Mammary epithelial cell (primary cell): ENCODE results near the gene TANK.

ENCODE experiments used
- EZH2 ChIP-seq: IDR thresholded peaks from 2 replicates; pipeline ENCODE4 v1.6.1; 2012; ENCODE audit warnings: low read length, inconsistent platforms, borderline replicate concordance
- TF ChIP-seq, protein P1 (sequence below), 2 donors: IDR thresholded peaks in 1 of 2; conservative IDR thresholded peaks in 1 of 2; 2 replicates each; pipeline ENCODE4 v1.5.1; 2011 to 2012; ENCODE audit warnings: inconsistent platforms in 2 of 2, low read length in 2 of 2, mild to moderate bottlenecking in 2 of 2, control low read depth in 1 of 2, low read depth in 1 of 2; ENCODE audit not compliant: insufficient read depth in 1 of 2; ENCODE audit errors: extremely low read depth in 1 of 2

DNA sequence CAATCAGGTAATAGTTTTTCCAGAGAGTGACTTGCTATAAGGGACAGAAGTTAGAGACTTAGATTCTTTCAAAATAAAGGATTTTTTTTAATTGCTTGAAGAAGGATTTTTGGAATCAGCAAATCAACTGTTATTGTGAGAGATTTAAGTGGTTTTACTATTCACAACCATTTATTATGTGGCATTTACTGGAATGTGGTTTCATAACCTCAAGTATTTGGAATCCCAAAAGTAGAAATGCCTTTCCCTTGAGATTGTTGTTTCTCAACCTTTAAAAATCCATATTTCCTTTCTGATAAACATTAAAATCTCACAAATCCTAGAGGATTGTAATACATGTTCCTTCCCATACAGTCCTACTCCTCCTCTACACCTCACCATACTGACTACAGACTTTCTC, 5.0 kb downstream of the TANK start:
- TF ChIP-seq, protein P1, sequence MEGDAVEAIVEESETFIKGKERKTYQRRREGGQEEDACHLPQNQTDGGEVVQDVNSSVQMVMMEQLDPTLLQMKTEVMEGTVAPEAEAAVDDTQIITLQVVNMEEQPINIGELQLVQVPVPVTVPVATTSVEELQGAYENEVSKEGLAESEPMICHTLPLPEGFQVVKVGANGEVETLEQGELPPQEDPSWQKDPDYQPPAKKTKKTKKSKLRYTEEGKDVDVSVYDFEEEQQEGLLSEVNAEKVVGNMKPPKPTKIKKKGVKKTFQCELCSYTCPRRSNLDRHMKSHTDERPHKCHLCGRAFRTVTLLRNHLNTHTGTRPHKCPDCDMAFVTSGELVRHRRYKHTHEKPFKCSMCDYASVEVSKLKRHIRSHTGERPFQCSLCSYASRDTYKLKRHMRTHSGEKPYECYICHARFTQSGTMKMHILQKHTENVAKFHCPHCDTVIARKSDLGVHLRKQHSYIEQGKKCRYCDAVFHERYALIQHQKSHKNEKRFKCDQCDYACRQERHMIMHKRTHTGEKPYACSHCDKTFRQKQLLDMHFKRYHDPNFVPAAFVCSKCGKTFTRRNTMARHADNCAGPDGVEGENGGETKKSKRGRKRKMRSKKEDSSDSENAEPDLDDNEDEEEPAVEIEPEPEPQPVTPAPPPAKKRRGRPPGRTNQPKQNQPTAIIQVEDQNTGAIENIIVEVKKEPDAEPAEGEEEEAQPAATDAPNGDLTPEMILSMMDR (conservative IDR thresholded peaks at IDR 0.05 in 1 of 2, IDR thresholded peaks at IDR 0.05 in 1 of 2; ENCODE audit: extremely low read depth in 1 of 2, insufficient read depth in 1 of 2, low read depth in 1 of 2, low read length in 2 of 2) = no peak
- no peak for TF ChIP-seq EZH2
